Keratinocyte (primary cell): ENCODE measurements around the gene PRR7. TPM values are rescaled to one million over a fixed set of nuclear protein-coding genes. Genes with fewer than 3 reads are reported as not detected.
A peak's percentile ranks its signal among the peaks of the same experiment; 100 is the strongest.

Experiments used
- DNase-seq: peaks from one replicate; pipeline ENCODE4 v3.0.0-alpha.2; 2011; ENCODE audit warnings: low read depth, missing footprints, low spot score
- FAIRE-seq: peaks from 2 replicates; lab custom pipeline; 2011; peaks lifted over from hg19 to GRCh38; lab: Jason Lieb, UNC
- H2AFZ ChIP-seq: 2 replicates; pipeline ENCODE4 v1.6.0; 2012; ENCODE audit warnings: low read length, control low read depth, inconsistent platforms; ENCODE audit not compliant: control insufficient read depth
- H3K27ac ChIP-seq: 2 replicates; pipeline ENCODE4 v1.5.1; 2011; ENCODE audit warnings: low read length; ENCODE audit not compliant: control insufficient read depth, insufficient read depth
- H3K27me3 ChIP-seq: 3 replicates; pipeline ENCODE4 v1.6.0; 2011; ENCODE audit warnings: low read length; ENCODE audit not compliant: control insufficient read depth, insufficient read depth; ENCODE audit errors: extremely low read depth
- H3K36me3 ChIP-seq, 2 experiments: 2 replicates in 1 of 2; 3 replicates in 1 of 2; pipeline ENCODE4 v1.5.1; 2011; ENCODE audit warnings: low read length in 2 of 2, mild to moderate bottlenecking in 1 of 2; ENCODE audit not compliant: control insufficient read depth in 2 of 2, insufficient read depth in 2 of 2; ENCODE audit errors: extremely low read depth in 1 of 2
- H3K4me1 ChIP-seq: 3 replicates; pipeline ENCODE4 v1.5.1; 2011; ENCODE audit warnings: low read length; ENCODE audit not compliant: control insufficient read depth, insufficient read depth; ENCODE audit errors: extremely low read depth
- H3K4me2 ChIP-seq: 3 replicates; pipeline ENCODE4 v1.6.0; 2011; ENCODE audit warnings: low read depth, low read length; ENCODE audit not compliant: control insufficient read depth, insufficient read depth; ENCODE audit errors: extremely low read depth
- H3K4me3 ChIP-seq, 3 experiments: fragments of 200-600 bp in 1 of 3; sonication (generic) in 1 of 3; 2 replicates in 2 of 3; 3 replicates in 1 of 3; pipeline ENCODE4 v1.5.1; 2011 to 2016; ENCODE audit warnings: low read length in 3 of 3, mild to moderate bottlenecking in 3 of 3, control low read depth in 2 of 3, inconsistent platforms in 1 of 3, low read depth in 1 of 3, mixed read lengths in 1 of 3, mixed run types in 1 of 3, moderate library complexity in 1 of 3; ENCODE audit not compliant: control insufficient read depth in 2 of 3, insufficient read depth in 2 of 3; ENCODE audit errors: extremely low read depth in 1 of 3
- H3K79me2 ChIP-seq: 2 replicates; pipeline ENCODE4 v1.6.0; 2012; ENCODE audit warnings: low read length; ENCODE audit not compliant: control insufficient read depth, insufficient read depth
- H3K9ac ChIP-seq: 3 replicates; pipeline ENCODE4 v1.6.0; 2011; ENCODE audit warnings: low read length; ENCODE audit not compliant: control insufficient read depth, insufficient read depth; ENCODE audit errors: extremely low read depth
- H3K9me1 ChIP-seq: 3 replicates; pipeline ENCODE4 v1.6.0; 2011; ENCODE audit warnings: low read length; ENCODE audit not compliant: control insufficient read depth, insufficient read depth; ENCODE audit errors: extremely low read depth
- H3K9me3 ChIP-seq: 2 replicates; pipeline ENCODE4 v1.5.1; 2012; ENCODE audit warnings: low read depth, low read length; ENCODE audit not compliant: control insufficient read depth
- H4K20me1 ChIP-seq: 3 replicates; pipeline ENCODE4 v1.6.0; 2011; ENCODE audit warnings: low read length; ENCODE audit not compliant: control insufficient read depth, insufficient read depth; ENCODE audit errors: extremely low read depth
- EZH2 ChIP-seq: IDR thresholded peaks from one replicate; pipeline ENCODE4 v1.6.1; 2012; ENCODE audit warnings: inconsistent platforms, mild to moderate bottlenecking, low read length, moderate library complexity
- dilution Hi-C: fragments of 300-500 bp; cut with MboI; formaldehyde crosslinking; loops from one replicate; pipeline ENCODE4 v1.7.0; 2020; ENCODE audit warnings: low sequenced_read_pairs; ENCODE audit not compliant: extremely low pct_ligation_motif_present
- polyA plus RNA-seq, 5 experiments: library from polyadenylated mRNA; depleted of rRNA in 3 of 5; stranded (reverse) in 3 of 5; stranded (forward) in 1 of 5; unstranded in 1 of 5; fragments of >200 nt; gene quantifications; 1 replicate in 1 of 5; 2 replicates in 3 of 5; 3 replicates in 1 of 5; pipeline versions ENCODE4 v1.2.1 to v1.2.3, GENCODE V29; 2011 to 2012; ENCODE audit warnings: missing spikeins in 2 of 5, low read depth in 1 of 5, low replicate concordance in 1 of 5
- TF ChIP-seq, protein P1 (sequence below), 3 experiments: IDR thresholded peaks in 1 of 3; conservative IDR thresholded peaks in 1 of 3; optimal IDR thresholded peaks in 1 of 3; 2 replicates in 2 of 3; 3 replicates in 1 of 3; pipeline versions ENCODE3 to v1.5.1; 2011; ENCODE audit warnings: low read length in 3 of 3, mild to moderate bottlenecking in 3 of 3, moderate library complexity in 2 of 3, control low read depth in 1 of 3, inconsistent platforms in 1 of 3; ENCODE audit not compliant: insufficient read depth in 2 of 3; ENCODE audit errors: extremely low read depth in 1 of 3

Gene PRR7
- polyA plus RNA-seq, 1 donor (not counting 4 experiments of a cell fraction or from before 2014, with no cell fraction given), result 1.1 TPM

DNA sequence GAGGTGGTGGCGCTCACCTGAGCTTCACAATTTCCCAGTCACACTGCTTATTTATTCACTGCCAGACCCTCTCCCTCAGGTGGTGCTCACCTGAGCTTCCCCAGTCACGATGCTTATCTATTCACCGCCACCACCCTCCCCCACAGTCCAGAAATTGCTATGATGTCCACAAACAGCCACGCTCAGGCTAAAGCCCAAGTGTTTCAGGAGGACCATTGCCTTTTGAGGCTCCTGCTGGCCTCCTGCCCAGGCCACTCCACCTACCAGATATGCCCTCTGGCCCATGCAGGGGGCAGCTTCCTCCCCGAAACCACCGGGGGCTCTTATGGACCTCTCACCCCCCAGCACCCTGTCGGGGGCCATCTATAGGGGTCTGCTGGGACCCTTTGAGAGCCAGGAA lies 46.2 kb downstream of the PRR7 start:
- dilution Hi-C loops, result no loop called here
- FAIRE-seq (no peak), DNase-seq (no peak)
- peaks cover 5% of the 10 kb centered on the region for H4K20me1 ChIP-seq
- H3K9me3 ChIP-seq, result no peaks in the 10 kb centered on the region
- no peak overlapping the region for H2AFZ ChIP-seq
- H3K79me2 ChIP-seq, result peaks cover 29% of the 10 kb centered on the region
- peaks cover 4% of the 10 kb centered on the region for H3K9me1 ChIP-seq
- no peak for TF ChIP-seq EZH2
- no peak overlapping the region for H3K9ac ChIP-seq
- no peak overlapping the region for H3K4me2 ChIP-seq
- peaks cover 25 to 37% of the 10 kb centered on the region in 2 experiments for H3K36me3 ChIP-seq
- H3K4me1 ChIP-seq, result peaks cover 34% of the 10 kb centered on the region
- no peaks in the 10 kb centered on the region for H3K27me3 ChIP-seq
- no peak overlapping the region for H3K27ac ChIP-seq
- H3K4me3 ChIP-seq, result no peak overlapping the region

DNA sequence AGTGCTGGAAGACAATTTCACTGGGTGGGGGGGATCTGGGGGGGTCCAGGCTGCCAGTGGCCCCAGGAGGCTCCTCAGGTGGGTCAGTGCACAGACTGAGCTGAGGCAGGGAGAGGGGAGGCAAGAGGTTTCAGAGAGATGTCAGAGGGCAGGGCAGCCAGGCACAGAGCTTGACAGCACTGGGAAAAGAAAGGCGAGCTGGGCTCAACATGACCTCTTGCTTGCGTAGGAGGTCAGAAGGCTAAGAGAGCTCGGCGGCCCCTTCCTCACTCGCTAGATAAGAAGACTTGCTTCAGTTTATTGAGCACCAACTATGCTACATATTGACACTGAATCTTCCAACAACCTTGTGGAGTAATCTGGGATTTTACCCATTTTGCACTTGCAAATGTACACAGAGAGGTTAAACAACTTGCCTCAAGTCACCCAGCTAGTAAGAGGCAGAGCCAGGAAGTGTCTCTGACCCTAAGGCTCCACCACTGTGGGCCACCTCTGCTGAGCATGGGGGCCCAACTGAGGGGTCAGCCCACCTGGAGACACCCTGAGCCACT lies 47.3 kb downstream of the PRR7 start:
- no peak overlapping the region for H2AFZ ChIP-seq
- FAIRE-seq (no peak), DNase-seq (no peak)
- peak overlapping the region in 1 of 3 experiments; percentile 29 for H3K4me3 ChIP-seq
- H3K79me2 ChIP-seq, result peaks cover 29% of the 10 kb centered on the region
- H3K9ac ChIP-seq, result peak overlapping the region; percentile 64
- dilution Hi-C loops, result no loop called here
- H3K27me3 ChIP-seq, result no peaks in the 10 kb centered on the region
- H3K27ac ChIP-seq, result peak overlapping the region; percentile 80
- H3K4me2 ChIP-seq, result peak overlapping the region; percentile 59
- H3K4me1 ChIP-seq, result peaks cover 42% of the 10 kb centered on the region
- H3K9me1 ChIP-seq, result peaks cover 4% of the 10 kb centered on the region
- no peaks in the 10 kb centered on the region for H3K9me3 ChIP-seq
- no peak for TF ChIP-seq EZH2
- TF ChIP-seq, protein P1, sequence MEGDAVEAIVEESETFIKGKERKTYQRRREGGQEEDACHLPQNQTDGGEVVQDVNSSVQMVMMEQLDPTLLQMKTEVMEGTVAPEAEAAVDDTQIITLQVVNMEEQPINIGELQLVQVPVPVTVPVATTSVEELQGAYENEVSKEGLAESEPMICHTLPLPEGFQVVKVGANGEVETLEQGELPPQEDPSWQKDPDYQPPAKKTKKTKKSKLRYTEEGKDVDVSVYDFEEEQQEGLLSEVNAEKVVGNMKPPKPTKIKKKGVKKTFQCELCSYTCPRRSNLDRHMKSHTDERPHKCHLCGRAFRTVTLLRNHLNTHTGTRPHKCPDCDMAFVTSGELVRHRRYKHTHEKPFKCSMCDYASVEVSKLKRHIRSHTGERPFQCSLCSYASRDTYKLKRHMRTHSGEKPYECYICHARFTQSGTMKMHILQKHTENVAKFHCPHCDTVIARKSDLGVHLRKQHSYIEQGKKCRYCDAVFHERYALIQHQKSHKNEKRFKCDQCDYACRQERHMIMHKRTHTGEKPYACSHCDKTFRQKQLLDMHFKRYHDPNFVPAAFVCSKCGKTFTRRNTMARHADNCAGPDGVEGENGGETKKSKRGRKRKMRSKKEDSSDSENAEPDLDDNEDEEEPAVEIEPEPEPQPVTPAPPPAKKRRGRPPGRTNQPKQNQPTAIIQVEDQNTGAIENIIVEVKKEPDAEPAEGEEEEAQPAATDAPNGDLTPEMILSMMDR (optimal IDR thresholded peaks at IDR 0.05 in 1 of 3, IDR thresholded peaks at IDR 0.05 in 1 of 3, conservative IDR thresholded peaks at IDR 0.05 in 1 of 3; ENCODE audit: extremely low read depth in 1 of 3, insufficient read depth in 2 of 3, low read length in 3 of 3), result no peak
- H3K36me3 ChIP-seq, result peaks cover 17 to 28% of the 10 kb centered on the region in 2 experiments
- H4K20me1 ChIP-seq, result peaks cover 5% of the 10 kb centered on the region
